Hippocampal formation (tissue), 2 donors: ENCODE results near the gene FKBP1A.
"Not testable (repeated sequence)": the region's sequence is repeated elsewhere in the genome, so short reads cannot be mapped to it uniquely, and the experiment has no call there.

Experiments used
- DNase-seq, 2 donors: peaks; one replicate each; lab custom pipeline; 2025; lab: John Stamatoyannopoulos, UW

The FKBP1A gene

DNA sequence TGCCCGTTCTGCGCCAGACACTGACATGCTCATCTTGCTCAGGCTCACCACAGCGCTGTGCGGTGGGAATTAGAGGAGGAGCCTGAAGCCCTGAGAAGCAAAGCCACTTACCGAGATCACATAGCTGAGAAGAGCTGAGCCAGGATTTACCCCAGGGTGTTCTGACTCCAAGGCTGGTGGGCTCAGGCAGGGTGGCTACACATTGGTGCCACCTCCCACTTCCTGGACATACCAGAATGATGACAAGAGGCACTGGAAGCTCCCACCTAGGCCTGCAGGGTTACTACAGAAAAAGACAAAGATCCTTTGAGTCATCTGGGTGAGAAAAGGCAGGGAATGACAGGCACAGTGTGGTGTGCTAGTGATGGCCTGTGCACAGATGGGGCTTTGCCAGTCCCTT lies 24.4 kb upstream of the FKBP1A start:
- DNase-seq = no peak

DNA sequence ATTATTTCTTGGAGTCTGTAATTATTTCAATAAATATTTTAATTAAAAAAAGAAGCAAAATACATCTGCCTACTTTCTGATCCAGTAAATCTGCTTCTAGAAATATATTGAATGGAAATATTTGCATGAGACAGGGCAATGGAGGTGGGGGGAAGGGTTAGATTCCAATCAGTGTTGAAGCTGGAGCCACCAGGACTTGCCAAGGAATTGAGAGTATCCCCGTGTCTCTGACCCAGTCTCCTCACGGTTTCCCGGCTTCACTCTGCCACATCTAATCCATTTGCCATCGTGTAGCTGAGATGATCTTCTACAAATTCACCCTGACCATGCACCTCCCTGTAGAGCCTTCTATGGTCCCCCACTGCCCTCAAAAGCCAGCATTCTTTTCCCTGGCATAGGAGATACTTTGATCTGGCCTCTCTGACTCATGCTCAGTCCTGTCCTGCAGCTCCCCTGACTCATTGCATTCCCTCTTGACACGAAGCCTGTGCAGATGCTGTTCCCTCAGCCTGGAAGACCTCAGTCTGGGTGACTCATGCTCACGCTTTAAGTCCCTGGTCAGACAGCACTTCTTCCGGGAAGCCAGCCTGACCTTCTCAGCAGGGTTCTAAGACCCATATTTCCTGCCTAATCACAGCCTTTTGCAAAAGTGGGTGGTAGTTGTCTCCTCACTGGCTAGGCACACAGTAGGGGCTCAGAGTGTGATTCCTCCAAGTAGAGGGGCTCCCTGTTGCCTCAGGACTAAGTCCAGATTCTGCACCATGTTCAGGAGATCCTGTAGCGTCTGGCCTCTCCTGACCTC lies 23.0 kb upstream of the FKBP1A start:
- no peak for DNase-seq

DNA sequence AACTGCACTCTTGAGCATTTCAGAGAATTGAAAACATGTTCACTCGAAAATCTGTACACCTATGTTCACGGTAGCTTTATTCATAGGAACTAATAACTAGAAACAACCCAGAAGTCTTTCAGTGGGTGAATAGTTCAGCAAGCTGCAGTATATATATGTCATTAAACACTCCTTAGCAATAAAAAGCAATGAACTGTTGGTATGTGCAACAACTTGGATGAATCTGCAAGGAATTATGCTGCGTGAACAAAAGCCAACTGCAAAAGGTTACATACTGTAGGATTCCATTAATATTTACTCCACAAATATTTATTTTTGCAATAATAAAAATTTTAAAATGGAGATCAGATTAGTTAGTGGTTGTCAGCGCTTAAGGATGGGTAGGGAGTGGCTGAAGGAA lies 22.1 kb upstream of the FKBP1A start:
- no peak for DNase-seq

DNA sequence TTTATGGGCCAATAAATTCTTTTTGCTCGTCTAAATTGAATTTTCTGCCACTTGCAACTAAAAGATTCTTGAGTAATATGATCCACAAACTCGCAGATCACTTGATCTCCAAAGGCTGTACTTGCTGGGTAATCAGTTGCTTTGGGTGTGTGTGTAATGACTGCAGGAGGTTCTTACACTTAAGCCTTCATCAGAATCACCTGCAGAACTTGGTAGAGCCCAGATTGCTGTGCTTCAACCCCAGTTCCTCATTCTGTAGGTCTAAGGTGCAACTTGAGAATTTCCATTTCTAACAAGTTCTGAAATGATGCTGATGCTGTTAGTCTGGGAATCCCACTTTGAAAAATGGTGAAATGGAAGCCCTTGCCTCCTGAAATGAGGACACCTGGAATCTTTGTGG lies 12.9 kb upstream of the FKBP1A start:
- no peak for DNase-seq

DNA sequence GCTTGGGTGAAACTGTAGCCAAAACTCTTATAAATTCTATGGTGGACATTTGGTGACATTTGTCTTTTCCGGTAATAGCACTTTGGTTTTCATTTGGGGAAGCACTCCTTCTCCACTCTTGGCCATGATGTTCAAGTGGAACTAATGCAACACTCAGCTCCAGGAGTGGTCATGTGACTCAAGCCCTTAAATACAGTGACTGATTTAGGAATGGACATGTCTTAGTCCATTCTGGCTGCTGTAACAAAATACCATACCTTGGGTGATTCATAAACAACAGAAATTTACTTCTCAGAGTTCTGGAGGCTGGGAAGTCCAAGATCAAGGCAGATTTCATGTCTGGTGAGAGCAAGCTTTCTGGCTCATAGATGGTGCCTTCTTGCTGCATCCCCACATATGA lies 10.8 kb upstream of the FKBP1A start:
- DNase-seq = no peak

DNA sequence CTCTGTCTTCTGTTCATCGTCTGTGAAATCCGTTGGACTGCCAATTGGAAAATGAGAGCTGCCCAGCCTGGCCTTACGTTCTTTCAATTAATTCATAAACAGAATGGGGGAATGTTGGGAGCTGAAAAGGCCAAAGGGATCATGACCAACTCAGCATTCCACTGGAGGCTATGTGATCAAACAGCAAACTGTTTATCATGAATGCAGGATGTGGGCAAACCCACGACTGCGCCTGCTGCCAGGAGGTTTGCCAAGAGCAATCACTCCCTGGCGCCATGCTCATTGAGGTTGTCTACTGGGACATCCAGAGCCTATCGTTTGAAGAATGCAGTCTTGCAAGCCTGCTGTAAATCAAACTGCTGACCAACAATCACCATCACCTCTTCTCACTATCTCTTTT lies 9.3 kb upstream of the FKBP1A start:
- DNase-seq = no peak

DNA sequence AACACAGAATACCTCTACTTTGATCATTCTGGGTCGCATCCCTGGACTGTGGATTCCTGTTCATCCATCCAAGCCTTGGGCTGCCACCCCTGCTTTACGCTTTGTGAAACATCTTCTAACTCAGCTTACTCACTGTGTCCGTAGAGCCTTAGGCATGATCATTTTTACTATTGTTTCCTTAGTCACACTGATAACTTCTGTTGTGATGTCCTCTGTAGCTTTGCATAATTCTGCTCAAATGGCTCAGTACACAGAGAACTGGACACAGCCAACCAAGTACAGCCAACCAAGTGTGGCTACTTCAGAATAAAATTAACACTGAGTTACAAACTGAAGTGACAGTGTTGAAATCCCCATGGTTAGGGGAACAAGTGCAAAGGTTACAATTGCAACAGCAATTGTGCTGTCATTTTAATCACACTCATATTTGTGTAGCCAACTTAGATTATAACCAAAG lies 8.6 kb upstream of the FKBP1A start:
- DNase-seq = no peak

DNA sequence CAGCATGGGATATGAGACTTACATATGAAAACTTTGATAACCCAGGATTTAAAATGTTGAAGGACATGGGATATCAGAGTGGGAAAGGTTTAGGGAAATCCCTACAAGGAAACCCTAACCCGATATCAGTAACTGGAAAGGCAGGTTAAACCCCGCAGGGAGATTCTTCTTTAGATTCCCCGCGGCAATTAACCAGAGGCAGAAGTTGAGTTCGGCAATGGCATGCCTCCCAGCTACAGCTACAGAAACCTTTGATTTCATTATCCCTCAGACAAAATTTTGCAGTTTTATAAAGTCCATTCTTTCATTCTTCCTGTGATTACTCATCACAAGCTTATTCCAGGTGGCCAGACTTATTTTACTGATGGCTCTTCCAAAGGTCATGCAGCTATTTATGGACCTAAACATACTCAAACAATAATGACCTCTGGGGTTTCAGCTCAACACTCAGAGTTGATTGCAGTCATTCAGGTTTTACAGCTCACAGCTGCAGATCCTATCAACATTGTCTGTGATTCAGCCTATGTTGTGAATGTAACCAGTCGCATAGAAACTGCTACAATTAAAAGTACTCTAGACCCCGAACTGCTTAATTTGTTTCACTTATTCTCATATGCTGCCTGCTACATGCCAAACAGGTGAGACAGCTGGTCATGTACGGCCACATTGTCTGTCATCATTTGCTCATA lies 7.0 kb upstream of the FKBP1A start:
- not testable (repeated sequence) for DNase-seq

DNA sequence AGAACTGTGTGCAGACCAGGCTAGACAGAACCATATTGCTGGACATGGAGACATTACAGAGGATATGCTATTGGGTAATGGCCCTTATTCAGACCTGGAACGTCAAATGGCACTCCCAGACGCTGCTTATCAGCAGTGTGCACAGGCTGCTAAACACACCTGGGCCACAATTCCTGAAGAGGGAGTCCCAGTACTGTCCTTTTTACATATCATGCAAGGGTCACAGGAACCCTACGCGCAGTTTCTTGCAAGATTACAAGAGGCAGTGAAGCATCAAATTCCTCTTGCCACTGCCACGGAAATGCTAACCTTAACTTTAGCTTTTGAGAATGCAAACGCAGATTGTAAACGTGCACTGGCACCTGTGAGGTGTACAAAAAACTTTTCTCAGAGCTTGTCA lies 5.3 kb upstream of the FKBP1A start:
- DNase-seq = not testable (repeated sequence)

DNA sequence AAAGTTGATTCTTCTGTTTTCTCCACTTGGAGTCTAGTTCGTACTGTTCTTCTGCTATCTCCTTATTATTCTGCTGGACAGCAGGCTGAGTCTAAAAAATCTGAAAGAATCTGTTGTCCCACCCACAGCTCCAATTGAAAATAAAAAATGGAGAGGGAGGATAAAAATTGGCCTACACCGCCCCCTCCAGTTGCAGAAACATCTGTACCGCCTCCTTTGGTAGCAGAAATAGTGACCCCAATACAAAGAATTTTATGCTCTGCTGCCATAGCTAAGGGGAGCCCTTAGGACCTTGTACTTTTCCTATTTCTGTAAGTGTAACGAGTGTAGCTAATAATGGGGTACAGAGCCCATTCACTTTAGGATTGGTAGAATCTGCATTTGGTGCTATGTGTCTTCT lies 4.9 kb upstream of the FKBP1A start:
- DNase-seq = no peak

DNA sequence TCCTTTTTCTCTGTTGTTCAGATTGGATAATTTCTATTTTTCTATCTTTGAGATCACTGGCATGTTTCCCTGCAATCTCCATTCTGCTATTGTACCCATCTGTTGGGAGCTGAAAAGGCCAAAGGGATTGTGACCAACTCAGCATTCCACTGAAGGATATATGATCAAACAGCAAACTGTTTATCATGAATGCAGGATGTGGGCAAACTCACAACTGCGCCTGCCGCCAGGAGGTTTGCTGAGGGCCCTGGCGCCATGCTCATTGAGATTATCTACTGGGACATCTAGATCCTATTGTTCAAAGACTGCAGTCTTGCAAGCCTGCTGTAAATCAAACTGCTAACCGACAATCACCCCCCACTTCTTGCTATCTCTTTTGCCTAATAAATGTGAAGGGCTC lies 3.8 kb upstream of the FKBP1A start:
- DNase-seq = no peak

DNA sequence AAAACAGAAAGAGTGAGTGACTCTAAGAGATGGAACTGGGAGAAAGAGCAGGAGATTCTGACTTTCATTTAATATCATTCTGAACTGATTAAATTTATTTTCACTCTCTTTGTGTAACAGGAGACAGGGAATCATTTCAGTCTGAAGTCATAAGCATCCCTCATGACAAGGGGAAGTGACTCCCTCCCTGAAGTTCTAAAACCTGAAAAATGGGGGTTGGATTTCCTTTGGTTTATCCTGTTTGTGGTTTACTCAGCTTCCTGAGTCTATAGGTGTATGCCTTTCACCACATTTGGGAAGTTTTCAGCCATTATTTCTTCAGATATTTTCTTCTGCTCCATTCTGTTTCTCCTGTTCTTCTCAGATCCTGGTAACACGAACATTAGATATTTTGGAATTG lies 3.4 kb upstream of the FKBP1A start:
- DNase-seq = no peak

DNA sequence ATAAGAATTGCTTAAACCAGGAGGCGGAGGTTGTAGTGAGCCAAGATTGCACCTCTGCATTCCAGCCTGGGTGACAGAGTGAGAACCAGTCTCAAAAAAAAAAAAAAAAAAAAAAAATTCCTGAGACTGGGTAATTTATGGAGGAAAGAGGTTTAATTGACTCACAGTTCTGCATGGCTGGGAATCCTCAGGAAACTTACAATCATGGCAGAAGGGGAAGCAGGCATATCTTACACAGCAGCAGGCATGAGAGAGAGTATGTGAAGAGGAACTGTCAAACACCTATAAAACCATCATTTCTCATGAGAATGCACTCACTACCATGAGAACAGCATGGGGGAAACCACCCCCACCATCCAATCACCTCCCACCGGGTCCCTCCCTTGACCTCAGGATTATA lies 1.8 kb upstream of the FKBP1A start:
- no peak for DNase-seq

DNA sequence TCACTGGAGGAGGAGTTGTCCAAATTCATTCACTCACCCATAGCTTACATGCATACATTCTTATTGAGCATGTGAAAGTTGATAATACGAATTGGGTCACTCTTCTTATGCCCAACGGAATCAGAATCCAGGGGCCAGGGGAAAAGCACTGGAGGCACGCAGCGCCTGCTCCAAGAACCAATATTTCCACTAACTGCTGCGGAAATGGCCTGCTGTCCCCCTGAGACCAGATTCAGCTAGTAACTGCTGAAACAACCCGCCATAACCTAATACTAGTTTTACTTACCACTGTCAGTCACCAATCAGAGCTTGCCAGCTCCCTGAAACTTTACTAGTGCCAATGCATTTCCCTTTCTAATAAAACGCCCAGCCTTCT lies 641 bp upstream of the FKBP1A start:
- DNase-seq = no peak

DNA sequence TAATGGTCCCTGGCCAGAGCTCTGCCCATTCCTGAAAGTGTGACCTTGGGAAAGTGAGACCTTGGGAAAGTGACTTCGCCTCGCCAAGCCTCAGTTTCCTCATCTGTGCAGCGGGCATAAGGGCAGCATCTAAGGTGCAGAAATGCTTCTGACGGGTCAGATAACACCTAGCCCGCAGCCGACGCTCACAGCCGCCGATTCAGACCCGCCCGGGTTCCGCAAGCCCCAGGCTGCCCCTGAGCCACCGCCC lies 486 bp downstream of the FKBP1A start:
- DNase-seq = no peak

DNA sequence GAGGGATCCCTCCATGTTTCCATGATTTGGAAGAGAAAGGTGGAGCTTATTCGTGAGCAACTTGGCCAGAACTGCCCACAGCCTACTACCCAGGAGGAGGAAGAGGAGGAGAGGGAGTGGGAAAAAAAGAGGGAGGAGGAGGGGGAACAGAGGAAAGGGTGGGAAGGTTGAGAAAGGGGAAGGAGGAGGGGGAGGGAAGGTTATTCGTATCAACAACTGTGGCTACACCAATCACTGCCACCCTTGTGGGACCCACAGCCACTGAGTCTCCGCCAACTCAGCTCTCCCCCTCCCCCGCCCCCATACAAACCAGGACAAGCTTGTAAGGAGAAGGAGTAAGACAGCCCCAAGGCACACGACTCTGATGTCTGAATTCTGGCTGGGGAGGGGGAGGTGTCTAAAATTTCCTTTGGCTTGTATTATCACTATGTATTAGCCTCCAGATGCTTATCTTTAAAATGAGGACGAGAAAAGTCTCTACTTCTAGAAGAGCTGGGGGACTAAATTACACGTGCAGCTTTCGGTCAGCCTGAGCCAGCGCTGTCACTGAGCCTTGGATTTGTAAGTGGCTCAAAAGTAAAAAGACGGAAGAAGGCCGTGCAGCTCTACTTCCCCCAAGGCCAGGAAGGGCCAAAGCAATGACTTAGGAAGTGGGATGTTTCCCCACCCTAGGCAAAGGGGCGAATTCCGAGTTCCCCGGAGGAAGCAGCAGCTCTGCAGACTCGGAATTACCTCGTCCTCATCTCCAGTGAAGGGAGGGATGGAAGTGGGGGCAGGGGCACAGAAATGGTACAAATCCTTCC lies 1.0 kb downstream of the FKBP1A start:
- DNase-seq = no peak

DNA sequence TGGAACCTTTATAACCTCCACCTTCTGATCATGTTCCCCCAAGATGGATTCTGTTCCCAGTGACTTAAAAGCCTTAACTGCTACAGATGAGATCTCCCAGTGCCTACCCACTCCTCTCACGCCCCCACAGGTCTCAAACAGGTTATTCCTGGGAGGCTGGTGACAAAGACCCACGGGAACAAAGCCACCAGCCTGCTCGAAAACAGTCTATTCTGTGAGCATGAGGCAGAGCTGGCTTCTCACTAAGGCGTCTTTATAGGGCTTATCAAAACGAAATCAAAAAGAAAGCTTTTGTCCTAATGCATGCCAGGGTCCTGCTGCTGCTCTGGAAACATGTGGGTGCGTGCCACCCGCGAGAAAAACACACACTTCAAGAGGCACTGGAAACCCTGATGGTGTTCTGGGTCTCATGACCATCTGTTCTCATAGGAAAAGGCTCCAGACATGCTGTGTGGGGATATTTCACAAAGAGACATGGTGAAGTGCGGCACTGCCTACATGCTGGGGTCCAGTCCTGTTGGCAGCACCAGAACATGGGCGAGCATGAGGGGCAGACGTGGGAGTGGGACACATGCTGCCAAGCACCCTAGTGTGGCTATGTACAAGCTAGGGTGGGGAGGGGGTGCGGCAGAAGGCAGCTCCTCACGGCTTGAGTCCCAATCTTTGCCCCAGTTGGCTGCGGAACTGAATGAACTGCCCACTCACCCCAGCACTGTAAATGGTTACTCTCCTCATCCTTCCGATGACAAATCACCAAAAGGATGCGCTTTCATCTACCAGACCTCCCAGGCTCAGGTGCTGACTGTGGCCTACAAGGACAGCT lies 2.1 kb downstream of the FKBP1A start:
- DNase-seq = no peak

DNA sequence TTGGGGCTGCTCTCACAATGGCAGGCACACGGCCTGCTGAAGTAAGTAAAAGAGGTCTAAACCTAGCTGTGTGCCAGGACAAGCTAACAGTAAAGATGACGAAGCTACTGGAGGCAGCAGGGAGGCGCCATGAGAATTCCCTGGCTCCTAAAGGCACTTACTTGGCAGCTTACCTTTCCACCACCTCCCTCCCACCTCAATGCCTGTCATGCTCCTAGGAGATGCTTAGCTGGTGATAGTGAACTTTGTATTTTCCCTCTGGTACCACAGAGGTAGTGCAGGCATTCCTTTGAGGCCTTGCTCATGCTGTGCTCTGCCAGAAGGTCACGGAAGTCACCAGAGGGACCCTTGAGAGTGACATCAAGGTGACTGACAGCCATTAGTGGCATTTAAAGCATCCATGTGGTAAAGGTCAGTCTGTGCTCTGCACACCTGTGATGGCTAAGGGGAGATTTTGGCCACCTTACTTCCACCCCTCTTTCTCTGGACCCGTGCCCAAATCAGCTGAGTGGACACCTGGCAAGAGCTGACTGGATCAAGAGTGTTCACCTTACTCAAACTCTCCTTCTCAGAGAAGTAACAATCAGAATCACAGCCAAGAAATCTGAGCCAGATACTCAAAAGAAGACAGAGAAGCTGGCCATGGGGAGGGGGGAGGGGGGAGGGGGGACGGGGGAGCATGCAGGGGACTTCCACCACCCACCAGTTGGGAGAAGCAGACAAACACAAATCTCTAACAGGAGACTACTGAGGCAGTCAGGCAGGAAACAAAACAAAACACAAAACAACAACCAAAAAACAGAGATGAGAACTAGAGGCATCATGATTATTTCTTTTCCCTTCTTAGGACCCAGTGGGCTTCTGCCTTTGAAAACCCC lies 2.9 kb downstream of the FKBP1A start:
- DNase-seq = no peak

DNA sequence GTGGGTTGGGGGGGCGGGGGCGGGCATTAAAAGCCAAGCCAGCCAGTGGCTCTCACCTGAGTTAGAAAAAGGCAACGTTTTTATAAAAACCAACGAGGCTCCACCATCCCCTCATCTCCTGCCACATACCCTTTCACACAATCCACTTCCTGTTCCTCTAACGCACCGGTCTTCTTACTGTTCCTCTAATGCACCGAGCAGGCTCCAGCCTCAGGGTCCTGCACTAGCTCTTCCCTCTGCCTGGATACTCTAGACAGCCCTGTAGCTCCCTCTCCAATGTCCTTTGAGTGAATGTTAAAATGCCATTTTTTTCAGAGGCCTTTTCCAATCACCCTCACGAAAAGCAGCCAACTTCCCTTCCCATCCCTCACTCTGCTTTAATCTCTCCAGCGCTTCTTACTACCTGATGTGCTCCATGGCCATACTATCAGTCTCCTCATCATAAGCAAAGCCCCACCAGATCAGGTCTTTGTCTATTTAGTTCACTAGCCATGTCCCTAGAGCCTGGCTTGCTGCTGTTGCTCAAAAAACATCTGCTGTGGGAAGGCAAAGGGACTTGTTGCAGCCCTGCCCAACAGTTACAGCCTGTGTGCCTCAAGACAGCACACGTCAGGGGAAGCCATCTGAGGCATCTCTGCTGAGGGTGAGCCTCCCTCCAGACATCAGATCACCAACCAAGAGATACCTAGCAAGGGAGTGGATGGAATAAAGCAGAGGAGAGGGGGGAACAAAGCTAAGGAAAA lies 3.9 kb downstream of the FKBP1A start:
- no peak for DNase-seq

DNA sequence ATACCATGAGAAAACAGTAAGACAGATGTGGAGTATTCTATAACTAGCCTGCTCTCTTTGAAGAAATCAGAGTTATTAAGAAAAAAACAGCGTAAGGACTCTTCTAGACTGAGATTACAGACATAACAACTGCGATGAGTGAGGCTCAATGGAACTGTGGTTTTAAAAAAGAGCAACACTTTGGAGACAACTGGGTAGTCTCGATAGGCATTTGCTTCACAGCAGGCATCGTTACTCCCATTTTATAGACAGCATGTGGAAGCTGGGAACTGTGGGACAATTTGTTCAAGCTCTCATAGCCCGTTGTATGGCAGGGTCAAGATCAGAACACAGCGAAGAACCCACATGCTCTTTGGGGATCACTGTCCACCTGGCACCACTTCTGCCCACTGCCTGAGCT lies 4.6 kb downstream of the FKBP1A start:
- no peak for DNase-seq

DNA sequence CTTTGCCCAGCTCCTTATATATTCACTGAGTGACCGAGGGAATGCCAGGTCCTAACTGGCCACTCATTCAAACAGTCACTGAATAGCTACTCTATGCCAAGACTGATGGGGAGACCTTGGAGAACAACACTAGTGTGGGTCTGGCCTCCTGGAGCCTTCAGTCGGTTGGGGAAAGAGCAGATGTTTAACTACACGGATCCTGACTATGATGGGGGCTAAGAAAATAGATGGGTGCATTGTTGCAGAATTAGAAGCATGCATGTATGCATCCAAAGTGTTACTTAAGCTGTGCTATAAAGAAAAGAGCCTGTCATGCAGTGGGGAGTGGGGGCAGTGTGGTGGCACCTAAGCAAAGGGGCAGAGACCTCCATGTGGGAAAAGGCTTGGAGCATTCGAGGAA lies 6.5 kb downstream of the FKBP1A start:
- no peak for DNase-seq
